HUES6 (cell line): ENCODE results near the gene SUMF1.

Experiments used
- H3K27ac ChIP-seq: 2 replicates; pipeline ENCODE4 v1.7.0; 2013; ENCODE audit warnings: low read depth, mild to moderate bottlenecking, low read length, inconsistent platforms
- H3K27me3 ChIP-seq: 2 replicates; pipeline ENCODE4 v1.6.1; 2013; ENCODE audit warnings: low read length; ENCODE audit not compliant: control insufficient read depth, insufficient read depth
- H3K36me3 ChIP-seq: 2 replicates; pipeline ENCODE4 v1.6.1; 2013; ENCODE audit warnings: low read length; ENCODE audit not compliant: control insufficient read depth, insufficient read depth
- H3K4me1 ChIP-seq: 2 replicates; pipeline ENCODE4 v1.6.1; 2013; ENCODE audit warnings: low read length; ENCODE audit not compliant: control insufficient read depth, insufficient read depth
- H3K4me3 ChIP-seq: 2 replicates; pipeline ENCODE4 v1.5.1; 2013; ENCODE audit warnings: low read depth, low read length
- H3K9ac ChIP-seq: one replicate; pipeline ENCODE4 v1.6.1; 2013; ENCODE audit warnings: mild to moderate bottlenecking, low read length
- H3K9me3 ChIP-seq: 2 replicates; pipeline ENCODE4 v1.6.1; 2013; ENCODE audit warnings: low read depth, low read length; ENCODE audit not compliant: control insufficient read depth, insufficient read depth

SUMF1 gene

DNA sequence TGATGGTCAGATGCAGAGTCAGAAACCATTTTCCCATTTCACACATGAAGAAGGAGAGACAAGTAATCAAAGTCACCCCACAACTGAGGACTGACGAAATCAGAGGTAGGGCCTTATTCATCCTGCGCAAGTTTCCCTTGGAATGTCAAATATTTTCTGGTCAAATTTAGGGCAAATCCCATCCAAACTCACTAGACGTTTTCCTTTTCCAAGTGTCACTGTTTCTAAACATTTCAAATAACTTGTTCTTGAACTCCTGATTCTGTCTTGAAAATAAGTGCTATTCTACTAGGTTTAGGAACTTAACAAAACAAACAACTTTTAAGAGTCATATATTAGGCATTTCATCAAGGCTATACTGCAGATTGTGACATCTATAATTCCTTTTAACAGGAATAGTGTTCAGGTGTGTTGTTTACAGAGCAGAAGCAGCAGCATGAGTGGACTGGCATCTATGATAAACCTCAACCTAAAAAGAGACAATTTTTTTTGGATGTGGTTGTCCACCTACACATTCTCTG lies 40.7 kb downstream of the SUMF1 start:
- Histone ChIP-seq H3K36me3 (no peaks in the 10 kb centered on the region), H3K9me3 (peaks cover 5% of the 10 kb centered on the region), H3K4me3 (no peak overlapping the region), H3K4me1 (peaks cover 3% of the 10 kb centered on the region; the same call in 1 of the 2 replicates), H3K27ac (no peak overlapping the region), H3K27me3 (no peaks in the 10 kb centered on the region), H3K9ac (no peak overlapping the region)

DNA sequence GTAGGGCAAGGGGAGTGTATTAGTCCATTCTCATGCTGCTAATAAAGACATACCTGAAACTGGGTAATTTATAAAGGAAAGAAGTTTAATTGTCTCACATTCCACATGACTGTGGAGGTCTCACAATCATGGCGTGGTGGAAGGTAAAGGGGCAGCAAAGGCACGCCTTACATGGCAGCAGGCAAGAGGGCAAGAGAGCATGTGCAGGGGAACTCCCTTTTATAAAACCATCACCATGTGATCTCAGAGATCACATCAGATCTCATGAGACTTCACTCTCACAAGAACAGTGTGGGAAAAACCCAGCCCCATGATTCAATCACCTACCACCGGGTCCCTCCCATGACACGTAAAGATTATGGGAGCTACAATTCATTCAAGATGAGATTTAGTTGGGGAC lies 41.4 kb downstream of the SUMF1 start:
- H3K27ac ChIP-seq, result no peak overlapping the region

GRCh38 chr3:4425055-4425454 lies 42.0 kb downstream of the SUMF1 start:
- H3K4me1 ChIP-seq, result peaks cover 3% of the 10 kb centered on the region; the same call in 1 of the 2 replicates
- H3K9me3 ChIP-seq, result no peaks in the 10 kb centered on the region
- H3K27ac ChIP-seq, result no peak overlapping the region
- no peak overlapping the region for H3K9ac ChIP-seq
- no peaks in the 10 kb centered on the region for H3K27me3 ChIP-seq
- no peak overlapping the region for H3K4me3 ChIP-seq
- H3K36me3 ChIP-seq, result no peaks in the 10 kb centered on the region

More for the DNA sequence above, 41.4 kb downstream of the SUMF1 start:
- Histone ChIP-seq H3K9ac (no peak overlapping the region), H3K9me3 (no peaks in the 10 kb centered on the region), H3K4me1 (peaks cover 3% of the 10 kb centered on the region; the same call in 1 of the 2 replicates), H3K36me3 (no peaks in the 10 kb centered on the region), H3K27me3 (no peaks in the 10 kb centered on the region), H3K4me3 (no peak overlapping the region)

- peaks cover 7% of the 10 kb centered on the region; the same call in 1 of the 2 replicates for H3K36me3 ChIP-seq
- H3K4me1 ChIP-seq, result no peaks in the 10 kb centered on the region
- H3K27ac ChIP-seq, result no peak overlapping the region
- no peak overlapping the region for H3K4me3 ChIP-seq
- H3K9ac ChIP-seq, result no peak overlapping the region
- H3K27me3 ChIP-seq, result no peaks in the 10 kb centered on the region
- no peaks in the 10 kb centered on the region for H3K9me3 ChIP-seq
Measured at GRCh38 chr3:4421121-4421520, 45.9 kb downstream of the SUMF1 start.

DNA sequence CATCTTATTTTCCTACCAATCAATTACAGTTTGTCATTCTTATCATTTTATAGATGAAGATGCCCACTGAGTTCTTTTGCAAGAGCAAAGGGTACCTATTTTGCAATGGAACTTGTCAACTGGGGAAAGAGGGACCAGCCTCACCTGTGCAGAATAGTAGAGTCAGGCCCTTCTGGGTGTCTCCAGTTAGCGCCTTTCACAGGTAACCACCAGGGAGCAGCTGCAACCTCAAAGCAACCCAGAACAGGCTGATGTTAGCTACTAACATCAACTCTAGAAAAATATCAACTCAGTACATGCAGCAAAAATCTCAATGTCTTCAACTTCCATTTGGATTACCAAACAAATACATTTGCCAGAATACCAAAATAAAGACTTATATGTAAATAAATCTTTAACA lies 47.1 kb downstream of the SUMF1 start:
- Histone ChIP-seq H3K36me3 (peaks cover 7% of the 10 kb centered on the region; the same call in 1 of the 2 replicates), H3K27ac (no peak overlapping the region), H3K4me3 (no peak overlapping the region), H3K9me3 (no peaks in the 10 kb centered on the region), H3K4me1 (no peaks in the 10 kb centered on the region), H3K9ac (no peak overlapping the region), H3K27me3 (no peaks in the 10 kb centered on the region)

DNA sequence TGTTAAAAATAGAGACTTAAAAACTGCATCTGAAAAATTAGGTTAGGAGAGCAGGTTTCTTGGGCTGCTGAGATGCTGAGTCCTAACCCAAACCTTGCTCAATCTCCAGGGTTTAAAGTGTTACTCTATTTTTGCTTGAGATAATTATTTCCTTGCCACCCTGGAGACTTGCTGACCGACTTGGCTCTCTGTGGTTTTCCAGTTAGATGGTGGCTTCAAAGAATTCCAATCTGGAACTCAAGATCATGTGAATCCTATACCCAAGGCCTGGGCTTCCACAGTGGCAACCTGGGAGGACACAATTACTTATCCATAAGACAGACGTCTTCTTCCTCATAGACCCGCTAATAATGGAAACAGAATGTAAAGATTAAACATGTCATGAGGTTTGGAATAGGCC lies 47.7 kb downstream of the SUMF1 start:
- H3K27ac ChIP-seq, result no peak overlapping the region
- no peak overlapping the region for H3K9ac ChIP-seq
- H3K4me1 ChIP-seq, result no peaks in the 10 kb centered on the region
- no peaks in the 10 kb centered on the region for H3K9me3 ChIP-seq
- no peak overlapping the region for H3K4me3 ChIP-seq
- H3K36me3 ChIP-seq, result peaks cover 7% of the 10 kb centered on the region; the same call in 1 of the 2 replicates
- H3K27me3 ChIP-seq, result no peaks in the 10 kb centered on the region

DNA sequence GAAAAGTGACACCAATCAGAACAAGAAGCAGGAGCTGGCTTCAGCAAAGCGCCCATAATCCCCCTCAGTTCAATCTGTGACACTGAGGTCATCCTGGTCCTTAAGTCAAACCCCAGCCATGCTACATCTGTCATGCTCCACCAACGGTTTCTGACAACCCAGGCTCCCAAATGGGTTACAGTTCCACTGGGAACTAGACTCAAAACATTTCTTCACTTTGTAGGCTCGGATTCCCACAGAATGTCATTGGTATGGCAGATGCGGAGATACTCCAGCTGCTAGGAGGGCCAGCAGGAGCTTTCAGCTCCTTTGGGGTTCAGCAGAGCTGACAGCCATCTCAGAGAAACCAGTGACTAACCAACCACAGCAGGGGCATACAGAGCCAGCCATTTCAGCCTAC lies 48.9 kb downstream of the SUMF1 start:
- H3K4me1 ChIP-seq, result no peaks in the 10 kb centered on the region
- no peak overlapping the region for H3K4me3 ChIP-seq
- H3K9ac ChIP-seq, result no peak overlapping the region
- H3K36me3 ChIP-seq, result peaks cover 7% of the 10 kb centered on the region; the same call in 1 of the 2 replicates
- H3K27me3 ChIP-seq, result no peaks in the 10 kb centered on the region
- no peaks in the 10 kb centered on the region for H3K9me3 ChIP-seq
- no peak overlapping the region for H3K27ac ChIP-seq

- Histone ChIP-seq H3K4me3 (no peak overlapping the region), H3K36me3 (peaks cover 7% of the 10 kb centered on the region; the same call in 1 of the 2 replicates), H3K27me3 (no peaks in the 10 kb centered on the region), H3K4me1 (no peaks in the 10 kb centered on the region), H3K9me3 (no peaks in the 10 kb centered on the region), H3K9ac (no peak overlapping the region), H3K27ac (no peak overlapping the region)
Measured at GRCh38 chr3:4417449-4417848, 49.6 kb downstream of the SUMF1 start.

GRCh38 chr3:4416961-4417360 lies 50.1 kb downstream of the SUMF1 start:
- H3K9ac ChIP-seq, result no peak overlapping the region
- no peaks in the 10 kb centered on the region for H3K4me1 ChIP-seq
- no peak overlapping the region for H3K4me3 ChIP-seq
- peaks cover 7% of the 10 kb centered on the region; the same call in 1 of the 2 replicates for H3K36me3 ChIP-seq
- H3K27me3 ChIP-seq, result no peaks in the 10 kb centered on the region
- H3K27ac ChIP-seq, result no peak overlapping the region
- H3K9me3 ChIP-seq, result no peaks in the 10 kb centered on the region

- Histone ChIP-seq H3K27ac (no peak overlapping the region), H3K27me3 (no peaks in the 10 kb centered on the region), H3K9ac (no peak overlapping the region), H3K4me1 (no peaks in the 10 kb centered on the region), H3K36me3 (peaks cover 7% of the 10 kb centered on the region; the same call in 1 of the 2 replicates), H3K4me3 (no peak overlapping the region), H3K9me3 (no peaks in the 10 kb centered on the region)
Measured at GRCh38 chr3:4416427-4416945, 50.6 kb downstream of the SUMF1 start.

DNA sequence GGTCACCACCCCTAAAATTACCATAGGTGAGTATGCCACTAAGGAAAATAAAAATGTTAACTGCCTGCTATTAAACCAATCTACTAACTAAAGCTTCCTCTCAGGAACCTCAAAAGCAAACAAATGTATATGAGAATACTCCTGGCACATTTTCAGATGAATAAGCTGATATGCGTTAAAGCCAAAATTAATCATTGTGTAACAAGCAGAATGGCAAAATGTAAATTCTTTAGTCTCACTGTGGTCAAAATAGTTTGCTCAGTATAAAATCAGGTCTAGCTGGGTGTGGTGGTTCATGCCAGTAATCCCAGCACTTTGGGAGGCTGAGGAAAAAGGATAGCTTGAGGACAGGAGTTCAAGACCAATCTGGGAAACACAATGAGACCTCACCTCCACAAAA lies 53.6 kb downstream of the SUMF1 start:
- Histone ChIP-seq H3K9ac (no peak overlapping the region), H3K36me3 (peaks cover 7% of the 10 kb centered on the region; the same call in 1 of the 2 replicates), H3K4me3 (no peak overlapping the region), H3K9me3 (no peaks in the 10 kb centered on the region), H3K27me3 (no peaks in the 10 kb centered on the region), H3K27ac (no peak overlapping the region), H3K4me1 (no peaks in the 10 kb centered on the region)
